ENCODE results near the gene NIT2.

DNA sequence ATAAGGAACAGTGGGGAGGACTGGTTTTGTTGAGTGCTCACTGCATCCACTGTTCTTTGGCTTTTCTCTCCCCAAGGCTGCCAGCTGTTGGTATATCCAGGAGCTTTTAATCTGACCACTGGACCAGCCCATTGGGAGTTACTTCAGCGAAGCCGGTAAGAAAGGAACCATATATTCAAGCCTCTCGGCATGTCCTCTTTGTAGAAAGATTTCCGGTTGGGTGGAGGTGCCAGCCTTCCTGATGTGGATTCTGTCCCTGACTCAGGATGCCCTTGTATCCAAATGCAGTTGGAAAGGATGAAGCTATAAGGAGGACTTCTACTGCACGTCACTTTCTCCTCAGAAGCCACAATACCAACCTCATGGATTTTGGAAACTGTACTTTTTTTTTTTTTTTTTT lies 14.2 kb downstream of the NIT2 start:
- TF ChIP-seq POLR2A (IDR thresholded peaks at IDR 0.05): no peak
- TF ChIP-seq, protein P1, sequence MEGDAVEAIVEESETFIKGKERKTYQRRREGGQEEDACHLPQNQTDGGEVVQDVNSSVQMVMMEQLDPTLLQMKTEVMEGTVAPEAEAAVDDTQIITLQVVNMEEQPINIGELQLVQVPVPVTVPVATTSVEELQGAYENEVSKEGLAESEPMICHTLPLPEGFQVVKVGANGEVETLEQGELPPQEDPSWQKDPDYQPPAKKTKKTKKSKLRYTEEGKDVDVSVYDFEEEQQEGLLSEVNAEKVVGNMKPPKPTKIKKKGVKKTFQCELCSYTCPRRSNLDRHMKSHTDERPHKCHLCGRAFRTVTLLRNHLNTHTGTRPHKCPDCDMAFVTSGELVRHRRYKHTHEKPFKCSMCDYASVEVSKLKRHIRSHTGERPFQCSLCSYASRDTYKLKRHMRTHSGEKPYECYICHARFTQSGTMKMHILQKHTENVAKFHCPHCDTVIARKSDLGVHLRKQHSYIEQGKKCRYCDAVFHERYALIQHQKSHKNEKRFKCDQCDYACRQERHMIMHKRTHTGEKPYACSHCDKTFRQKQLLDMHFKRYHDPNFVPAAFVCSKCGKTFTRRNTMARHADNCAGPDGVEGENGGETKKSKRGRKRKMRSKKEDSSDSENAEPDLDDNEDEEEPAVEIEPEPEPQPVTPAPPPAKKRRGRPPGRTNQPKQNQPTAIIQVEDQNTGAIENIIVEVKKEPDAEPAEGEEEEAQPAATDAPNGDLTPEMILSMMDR (IDR thresholded peaks at IDR 0.05): no peak

Data from lower leg skin (tissue), 3 donors.